NOMO-1 treated with DMSO at 0.1 percent for 48 hours (cell line): ENCODE results near the gene TRIM27.
"Not testable (repeated sequence)": the region's sequence is repeated elsewhere in the genome, so short reads cannot be mapped to it uniquely, and the experiment has no call there.

Source experiments
- DNase-seq: peaks from one replicate; lab custom pipeline; 2025; ENCODE audit not compliant: unreplicated experiment; lab: John Stamatoyannopoulos, UW

Gene TRIM27

DNA sequence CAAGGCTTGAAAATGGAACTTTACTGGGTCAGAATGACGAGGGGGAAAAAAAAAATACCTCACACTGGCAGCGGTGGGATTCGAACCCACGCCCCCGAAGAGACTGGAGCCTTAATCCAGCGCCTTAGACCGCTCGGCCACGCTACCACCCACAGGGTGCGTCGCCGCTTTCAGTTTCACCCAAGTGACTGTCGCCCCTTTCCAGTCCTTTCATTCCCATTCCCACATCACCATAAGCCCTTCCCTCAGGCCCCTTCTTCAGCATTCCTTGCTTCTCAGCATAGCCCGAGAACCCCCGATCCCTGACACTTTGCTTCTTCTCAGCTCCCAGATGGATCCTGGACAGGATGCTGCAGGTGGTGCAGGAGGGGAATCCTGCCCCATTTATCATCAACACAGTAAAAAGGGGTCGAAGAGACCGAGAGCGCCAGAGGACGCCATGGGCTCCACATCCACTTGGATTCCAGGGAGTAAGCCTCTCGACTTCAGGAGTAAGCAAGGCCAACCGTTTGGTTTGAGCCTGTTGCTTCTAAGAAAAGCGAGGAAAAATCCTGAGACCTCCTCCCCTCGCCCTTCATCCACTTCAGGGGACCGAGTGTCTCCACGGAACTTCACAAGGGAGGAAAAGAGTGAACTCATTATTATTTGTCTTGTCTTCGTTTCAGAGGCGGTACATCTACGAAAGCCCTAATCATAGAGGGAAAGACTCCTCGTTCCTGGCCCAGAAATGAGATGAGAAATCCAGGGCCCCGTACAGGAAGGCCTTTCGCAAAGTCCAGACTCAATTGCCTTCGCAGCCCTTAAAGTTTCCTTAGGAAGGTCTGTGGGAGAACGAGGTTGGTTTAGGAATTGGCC lies 20.0 kb upstream of the TRIM27 start:
- peak; percentile 30 for DNase-seq

DNA sequence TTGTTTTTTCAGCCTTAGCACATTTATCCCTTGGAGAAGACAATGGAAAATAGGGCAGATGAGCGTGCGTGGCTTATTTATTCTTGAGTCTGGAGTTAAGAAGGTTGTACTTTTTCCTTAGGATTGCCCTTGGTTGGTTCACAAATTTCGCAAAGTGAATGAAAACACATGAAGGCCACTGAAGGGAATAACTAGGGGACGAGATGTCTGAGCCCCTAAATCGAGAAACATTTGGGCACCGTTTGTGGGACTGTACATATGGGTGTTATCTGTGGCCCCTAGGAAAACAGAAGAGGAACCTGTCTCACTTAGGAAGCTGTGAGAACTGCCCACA lies 19.4 kb upstream of the TRIM27 start:
- DNase-seq, result no peak

DNA sequence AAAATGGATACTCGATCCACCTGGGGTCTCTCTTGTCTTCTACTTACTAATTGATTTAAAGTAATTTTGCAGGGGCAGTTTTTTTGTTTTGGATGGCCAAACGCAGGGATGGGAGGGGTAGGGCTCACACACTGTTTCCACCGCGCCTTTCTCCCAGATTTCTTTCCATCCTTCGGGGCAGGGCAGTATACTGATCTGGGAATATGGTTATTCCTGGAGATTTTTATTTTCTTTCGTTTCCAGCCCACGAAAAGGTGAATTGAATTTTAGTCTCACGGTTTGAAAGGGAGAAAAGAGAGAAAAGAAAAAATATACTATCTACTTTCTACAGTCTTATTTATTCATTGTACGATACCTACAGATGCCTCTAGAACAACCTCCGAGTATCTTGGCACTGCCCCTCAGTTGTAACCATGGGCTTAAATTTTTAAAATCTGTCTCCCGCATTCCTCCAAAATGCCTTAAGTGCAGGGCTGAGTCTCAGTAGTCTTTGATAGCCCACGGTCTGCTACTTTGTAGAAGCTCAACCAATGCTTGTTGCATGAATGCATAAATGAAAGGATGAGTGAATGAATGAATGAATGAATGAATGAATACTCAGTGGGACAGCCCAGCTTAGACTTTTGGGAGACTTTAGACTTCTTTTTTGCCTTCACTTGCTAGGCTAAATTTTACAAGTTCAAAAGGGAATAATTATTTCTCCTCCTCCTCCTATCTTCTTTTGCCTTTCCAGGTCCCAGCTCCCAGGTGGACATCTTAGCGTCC lies 18.1 kb upstream of the TRIM27 start:
- no peak for DNase-seq

DNA sequence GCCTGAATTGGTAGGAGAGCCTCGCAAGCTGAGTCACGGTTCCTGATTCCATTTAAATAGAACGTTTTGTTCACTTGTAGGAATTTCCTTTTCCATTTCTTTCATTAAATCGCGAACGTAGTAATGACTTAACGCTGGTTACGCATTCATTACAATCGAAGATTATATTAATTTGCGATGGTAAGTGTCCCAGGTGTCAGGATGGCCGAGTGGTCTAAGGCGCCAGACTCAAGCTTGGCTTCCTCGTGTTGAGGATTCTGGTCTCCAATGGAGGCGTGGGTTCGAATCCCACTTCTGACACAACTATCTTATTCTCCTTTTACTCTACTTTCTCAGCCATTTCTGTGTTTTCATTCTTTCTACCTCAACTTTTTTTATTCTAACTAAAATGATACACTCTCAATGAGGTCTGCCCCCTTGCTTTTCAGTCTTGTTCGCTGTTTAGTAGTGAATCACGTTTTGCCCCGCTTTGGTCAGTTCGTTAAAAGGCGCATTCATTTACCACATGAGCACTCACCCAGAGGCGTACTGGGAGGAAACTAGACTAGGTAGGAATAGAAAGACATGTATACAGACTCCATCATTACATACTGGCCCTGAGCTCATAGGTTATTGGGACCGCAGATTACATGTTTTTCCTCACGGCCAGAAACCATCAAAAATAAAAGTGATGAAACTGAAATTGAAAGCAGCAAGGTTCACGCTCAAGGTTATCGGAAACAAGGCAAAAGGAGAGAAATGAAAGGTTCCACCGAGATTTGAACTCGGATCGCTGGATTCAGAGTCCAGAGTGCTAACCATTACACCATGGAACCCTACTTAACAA lies 17.3 kb upstream of the TRIM27 start:
- DNase-seq, result peak; percentile 62

DNA sequence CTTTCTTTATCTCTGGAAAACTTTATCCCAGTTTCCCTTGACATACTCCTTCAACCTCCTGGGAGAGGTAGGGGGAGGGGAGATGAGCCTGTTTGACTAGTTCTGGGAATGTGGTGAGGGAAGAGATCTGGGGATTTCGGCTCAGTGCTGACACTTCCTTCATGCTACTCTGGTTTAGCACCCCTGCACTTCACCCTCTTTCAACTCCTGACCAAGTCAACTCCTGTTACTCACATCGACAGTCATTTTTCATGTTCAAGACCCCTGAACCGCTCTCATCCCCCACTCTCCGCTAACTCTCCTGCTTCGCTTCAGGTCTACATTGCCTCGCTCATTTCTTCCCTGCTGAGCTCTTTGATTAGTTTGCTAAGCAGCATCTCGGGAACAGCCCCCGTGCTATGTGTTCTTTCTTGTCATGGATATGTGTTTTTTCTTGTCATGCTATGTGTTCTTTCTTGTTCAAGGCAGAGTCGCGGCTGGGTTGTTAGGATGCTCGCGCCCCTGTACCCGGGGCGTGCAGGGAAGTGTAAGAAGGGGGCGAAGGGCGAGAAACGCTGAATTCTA lies 16.6 kb upstream of the TRIM27 start:
- DNase-seq, result peak; percentile 32

DNA sequence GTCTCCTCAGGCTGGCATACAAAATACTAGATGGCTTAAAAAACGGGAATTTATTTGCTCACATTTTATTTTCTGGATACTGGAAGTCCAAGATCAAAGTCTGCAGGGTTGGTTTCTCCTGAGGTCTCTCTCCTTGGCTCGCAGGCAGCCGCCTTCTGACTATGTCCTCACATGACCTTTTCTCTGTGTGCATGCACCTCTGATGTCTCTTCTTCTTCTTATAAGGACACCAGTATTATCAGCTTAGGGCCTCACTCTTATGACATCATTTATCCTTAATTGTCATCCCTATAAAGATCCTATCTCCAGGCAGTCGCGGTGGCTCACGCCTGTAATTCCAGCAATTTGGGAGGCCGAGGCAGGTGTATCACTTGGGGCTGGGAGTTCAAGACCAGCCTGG lies 9.3 kb upstream of the TRIM27 start:
- no peak for DNase-seq

DNA sequence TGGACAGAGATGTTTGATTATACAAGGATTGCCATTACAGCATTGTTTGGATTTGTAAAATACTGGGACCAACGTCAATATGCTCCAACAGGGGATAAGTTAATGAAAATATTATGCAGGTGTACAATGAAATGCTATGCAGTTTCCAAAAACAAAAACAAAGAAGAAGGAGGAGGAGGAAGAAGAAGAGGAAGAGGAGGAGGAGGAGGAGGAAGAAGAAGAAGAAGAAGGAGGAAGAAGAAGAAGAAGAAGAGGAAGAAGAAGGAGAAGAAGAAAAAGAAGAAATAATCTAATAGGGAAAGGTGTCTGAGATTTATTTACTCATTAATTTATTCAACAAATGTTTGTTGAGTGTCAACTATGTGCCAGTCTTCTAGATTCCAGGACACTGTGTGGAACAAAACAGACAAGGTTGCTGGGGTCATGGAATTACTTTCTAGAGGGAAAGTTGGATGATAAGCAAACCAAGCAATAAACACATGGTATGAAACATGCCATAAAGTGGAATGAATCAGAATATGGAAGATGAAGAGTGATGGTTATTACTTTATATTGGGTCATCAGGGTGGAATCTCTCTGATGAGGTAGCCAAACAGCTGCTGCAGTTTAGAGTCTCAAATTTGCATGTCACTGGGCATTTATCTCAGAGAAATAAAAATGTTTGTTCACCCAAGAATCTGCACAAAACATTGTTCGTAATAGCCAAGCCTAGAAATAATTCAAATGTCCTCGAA lies 6.3 kb upstream of the TRIM27 start:
- no peak for DNase-seq

DNA sequence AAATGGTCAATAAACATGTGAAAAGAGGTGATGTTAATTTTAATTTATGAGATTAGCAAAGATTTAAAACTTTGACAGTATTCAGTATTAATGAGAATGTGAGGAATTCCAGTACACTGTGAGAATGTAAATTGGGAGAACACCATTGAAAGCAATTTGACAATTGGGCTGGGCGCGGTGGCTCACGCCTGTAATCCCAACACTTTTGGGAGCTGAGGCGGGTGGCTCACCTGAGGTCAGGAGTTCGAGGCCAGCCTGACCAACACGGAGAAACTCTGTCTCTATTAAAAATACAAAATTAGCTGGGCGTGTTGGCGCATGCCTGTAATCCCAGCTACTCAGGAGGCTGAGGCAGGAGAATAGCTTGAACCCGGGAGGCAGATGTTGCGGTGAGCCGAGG lies 5.6 kb upstream of the TRIM27 start:
- not testable (repeated sequence) for DNase-seq

DNA sequence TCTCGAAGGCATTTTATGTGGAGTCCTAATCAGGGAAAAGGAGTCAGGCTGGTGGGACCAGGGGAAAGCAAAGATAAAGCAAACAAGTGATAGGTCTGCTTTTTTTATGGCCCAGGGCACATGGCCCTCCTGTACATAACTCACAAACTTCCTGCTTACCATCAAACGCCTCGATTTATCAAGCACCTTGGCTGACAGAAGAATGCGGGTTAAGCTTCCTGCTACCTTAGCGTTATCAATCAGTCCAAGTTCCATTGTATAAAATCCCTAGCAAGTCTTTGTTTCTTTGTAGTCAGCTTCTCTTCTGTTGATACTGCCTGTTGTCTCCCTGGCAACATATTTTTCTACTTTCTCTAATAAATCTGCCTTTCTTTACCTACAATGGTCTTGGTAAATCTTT lies 4.1 kb upstream of the TRIM27 start:
- no peak for DNase-seq

DNA sequence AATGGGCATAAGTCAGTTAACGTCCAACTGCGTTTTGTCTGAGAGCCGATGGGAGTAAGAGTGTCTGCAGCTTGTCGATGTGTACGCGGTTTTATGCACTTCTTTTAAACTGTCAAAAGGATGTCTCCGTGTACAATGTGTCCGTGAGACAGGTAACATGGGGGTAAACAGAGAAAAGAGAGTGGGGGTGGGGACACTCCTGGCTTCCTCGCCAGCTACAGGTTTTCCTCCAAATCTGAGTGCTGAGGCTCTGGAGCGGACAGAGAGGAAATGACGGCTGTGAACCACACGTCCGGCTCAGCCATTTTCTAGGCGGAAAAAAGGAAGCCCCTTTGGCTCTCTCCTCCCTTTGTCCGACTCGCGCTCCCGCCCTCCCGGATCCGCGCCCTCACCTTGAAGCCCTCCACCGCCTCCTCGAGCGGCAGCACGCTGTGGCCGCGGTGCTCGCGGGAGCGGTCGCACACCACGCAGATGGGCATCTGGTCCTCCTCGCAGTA lies 916 bp downstream of the TRIM27 start:
- DNase-seq, result peak; percentile 73

DNA sequence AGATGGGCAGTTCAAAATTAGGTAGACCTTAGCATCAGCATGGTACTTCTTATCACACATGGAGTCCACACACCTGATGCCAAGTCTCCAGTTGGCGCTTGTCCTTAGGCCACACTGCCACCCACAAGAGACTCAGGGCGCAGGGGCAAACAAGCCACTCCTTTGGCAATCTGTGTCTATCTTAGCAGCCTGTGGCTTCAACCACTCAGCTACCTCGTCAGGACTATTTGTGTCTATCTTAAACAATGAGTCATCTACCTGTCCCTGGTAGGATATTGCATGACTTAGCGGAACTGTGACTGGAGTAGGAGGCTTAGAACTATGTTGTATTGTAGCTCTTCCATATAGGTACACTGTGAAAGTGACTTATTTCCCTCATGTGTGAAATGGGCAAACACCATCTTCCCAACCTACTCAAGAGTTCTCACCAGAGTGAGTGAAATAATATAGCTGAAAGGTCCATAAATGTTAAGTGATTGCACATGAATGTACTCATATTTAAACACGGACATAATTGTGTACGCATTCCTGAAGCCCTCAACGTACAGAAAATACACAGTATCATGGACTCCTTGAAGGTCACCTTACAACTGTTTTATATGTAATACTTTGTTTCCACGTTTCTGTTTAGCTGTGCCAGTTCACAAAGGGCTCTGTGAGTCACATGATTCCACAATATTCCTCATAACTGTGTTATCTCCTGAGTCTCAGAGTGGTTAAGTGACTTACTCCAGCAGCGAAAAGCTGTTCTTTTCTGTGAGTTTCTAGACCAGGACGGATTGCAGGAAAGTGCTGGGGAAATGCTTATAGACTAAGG lies 1.6 kb downstream of the TRIM27 start:
- DNase-seq, result peak; percentile 44

DNA sequence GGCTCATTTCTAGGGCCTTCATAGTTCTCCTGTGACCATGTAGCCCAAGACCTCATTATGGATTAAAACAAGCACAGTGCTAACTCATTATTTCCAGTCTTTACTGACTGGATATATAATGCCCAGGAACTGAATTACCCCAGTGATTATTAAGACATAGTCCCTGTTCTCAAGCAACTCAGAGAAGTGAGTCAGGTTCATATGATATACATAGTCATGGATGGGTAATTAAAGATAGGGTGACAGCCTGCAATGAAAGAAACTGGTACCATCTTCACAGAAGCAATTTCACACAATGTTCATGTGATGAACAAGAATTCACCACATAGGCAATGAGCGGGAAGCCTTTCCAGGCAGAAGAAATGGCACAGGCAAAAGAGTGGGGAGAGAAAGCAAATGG lies 3.5 kb downstream of the TRIM27 start:
- no peak for DNase-seq

DNA sequence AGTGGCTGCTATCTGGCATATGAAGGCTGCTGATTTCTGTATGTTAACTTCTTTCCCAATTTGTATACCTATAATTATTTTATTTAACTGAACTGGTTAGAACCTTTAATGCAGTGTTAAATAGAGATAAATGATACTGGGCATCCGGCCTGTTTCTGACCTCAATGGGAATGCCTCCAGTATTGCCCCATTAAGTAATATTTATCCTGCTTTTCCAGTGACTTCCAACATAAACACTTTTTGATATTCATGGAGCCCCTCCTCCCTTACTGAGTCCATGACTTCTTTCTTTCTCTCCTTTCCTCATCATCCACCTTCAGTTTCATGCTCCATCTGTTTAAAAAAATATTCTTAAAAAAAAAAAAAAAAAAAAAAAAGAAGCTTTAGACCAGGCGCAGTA lies 8.8 kb downstream of the TRIM27 start:
- no peak for DNase-seq

DNA sequence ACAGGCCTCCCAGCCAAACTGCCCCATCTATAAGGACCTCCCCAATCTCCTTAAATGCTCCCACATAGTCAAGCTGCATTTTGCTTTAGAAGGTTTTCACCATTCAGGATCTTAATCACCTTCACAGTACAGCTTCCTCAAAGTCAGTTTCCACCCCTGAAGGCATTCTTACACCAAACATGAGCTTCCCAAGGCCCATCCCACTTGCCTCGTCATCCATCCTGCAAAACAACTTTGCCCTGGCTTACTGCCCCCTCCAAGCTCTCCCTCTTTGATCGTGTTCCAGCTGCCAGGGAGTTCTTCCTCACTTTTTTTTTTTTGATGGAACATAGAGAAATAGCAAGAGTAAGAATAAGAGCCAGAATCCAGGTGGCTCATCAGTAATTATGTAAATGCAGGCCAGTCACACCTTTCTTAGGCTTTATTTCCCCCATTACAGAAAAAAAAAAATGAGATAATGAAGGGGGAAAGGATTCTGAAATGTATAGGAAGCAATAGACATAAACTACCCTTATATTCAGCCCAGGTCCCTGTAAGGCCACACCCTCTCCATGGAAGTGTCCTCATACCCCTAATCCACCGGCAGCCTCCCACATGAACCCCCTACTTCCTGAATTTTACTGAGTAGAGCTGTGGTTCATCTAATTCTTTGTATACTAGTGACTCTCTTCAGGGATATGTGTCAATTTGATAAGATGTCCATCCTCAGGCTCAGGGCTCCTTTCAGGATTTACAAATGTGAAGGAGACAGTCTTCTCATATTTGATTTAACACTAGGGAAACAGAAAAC lies 12.7 kb downstream of the TRIM27 start:
- DNase-seq, result no peak

DNA sequence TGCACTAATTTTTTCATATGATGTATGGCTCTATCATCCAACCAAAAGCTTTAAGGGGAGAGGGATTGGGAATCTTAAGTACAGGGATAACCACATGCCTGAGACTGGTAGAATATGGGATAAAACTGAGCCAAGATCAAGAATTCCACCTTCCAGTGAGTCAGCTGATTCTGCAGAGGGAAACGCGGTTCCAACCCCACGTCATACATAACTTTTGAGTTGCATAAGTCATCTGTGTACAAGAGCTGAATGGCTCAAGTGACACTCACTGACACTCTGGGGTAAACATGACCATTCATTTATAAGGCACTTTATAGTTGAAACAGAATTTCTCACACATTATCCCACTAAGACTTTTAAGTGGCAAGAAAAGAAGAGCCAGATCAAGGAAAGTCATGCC lies 16.4 kb downstream of the TRIM27 start:
- DNase-seq, result no peak

DNA sequence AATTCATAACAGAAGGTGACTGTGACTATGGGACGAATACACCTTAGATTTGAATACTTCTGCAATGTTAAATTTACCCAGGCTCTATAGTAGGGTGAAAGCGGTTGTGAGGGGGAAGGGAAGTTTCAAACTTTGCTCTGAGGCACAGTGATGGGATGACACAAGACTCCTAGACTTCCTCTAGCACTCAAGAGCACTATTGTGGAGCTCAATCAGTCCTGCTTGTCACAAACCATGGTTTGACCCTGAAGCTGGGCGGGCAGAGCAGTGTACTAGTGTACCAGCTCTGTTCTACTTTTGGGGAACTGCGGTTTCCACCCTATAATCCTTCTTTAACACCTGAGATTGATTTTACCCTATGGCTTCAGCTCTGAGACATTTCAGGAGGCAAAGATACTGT lies 17.1 kb downstream of the TRIM27 start:
- peak; percentile 75 for DNase-seq

DNA sequence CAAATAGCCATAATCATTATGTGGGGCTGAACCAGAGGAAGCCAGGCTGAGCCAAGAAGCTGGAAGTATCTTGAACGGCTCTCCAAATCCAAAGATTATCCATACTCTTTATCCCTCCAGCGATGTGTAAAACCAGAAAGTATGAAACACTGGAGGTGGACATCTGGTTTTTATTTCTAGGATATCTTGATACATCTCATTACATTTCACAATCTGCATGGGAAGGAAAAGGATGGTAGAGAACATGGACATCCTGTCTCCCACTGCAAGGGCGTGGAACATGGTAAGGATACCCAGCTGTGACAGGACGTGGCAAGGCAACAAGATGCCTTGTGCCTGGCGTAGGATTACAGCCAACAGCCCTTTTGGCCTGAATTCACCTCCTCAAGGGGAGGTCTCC lies 20.1 kb downstream of the TRIM27 start:
- no peak for DNase-seq

DNA sequence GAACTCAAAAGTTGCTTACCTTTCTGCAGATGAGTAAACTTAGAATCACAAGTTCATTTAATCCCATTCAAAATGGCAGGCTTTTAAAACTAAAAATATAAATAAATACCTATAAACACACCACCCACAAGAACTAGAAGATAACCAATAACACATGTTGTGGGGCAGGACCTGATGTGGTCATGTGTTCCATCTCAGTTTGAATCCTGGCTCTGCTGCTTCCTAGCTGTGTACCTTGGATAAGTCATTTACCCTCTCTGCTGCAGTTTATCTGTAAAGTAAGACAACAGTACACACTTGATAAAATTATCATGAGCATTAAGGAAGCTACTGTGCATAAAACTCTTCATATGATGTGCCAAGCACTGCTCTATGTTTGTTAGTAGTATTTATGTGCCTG lies 22.0 kb downstream of the TRIM27 start:
- no peak for DNase-seq
